ENCODE data around the gene GNG7.

- no peak for TF ChIP-seq MXI1 (IDR thresholded peaks at IDR 0.05; ENCODE audit: low read depth, low read length)
- TF ChIP-seq EZH2 (IDR thresholded peaks at IDR 0.05; ENCODE audit: borderline replicate concordance, control insufficient read depth, low read depth, low read length), result no peak
Measured at GRCh38 chr19:2474232-2475017, 228.1 kb downstream of the GNG7 start.

Measured in GM12878 (cell line).